PC-3 (cell line): ENCODE data around the gene F5. TPM values are rescaled to one million over a fixed set of nuclear protein-coding genes. Genes with fewer than 3 reads are reported as not detected.

Source experiments
- ATAC-seq: fragments of 200-7000 bp; cut with Tn5 transposase; 2 replicates; pipeline ENCODE4 v1.9.1; 2020; ENCODE audit warnings: mild to moderate bottlenecking, moderate library complexity
- BruUV-seq: library from RNA; stranded (reverse); fragments of 400-500 nt; replicated peaks from 2 replicates; lab custom pipeline; 2021; lab: Mats Ljungman, UMichigan
- CTCF ChIA-PET: fragments of 300-600 bp; sonication (Branson Sonifier 250); formaldehyde crosslinking; loops from one replicate; lab custom pipeline; 2022; ENCODE audit warnings: antibody characterized with exemption; lab: Charles Lee
- POLR2A ChIA-PET: fragments of 300-600 bp; sonication (Branson Sonifier 250); formaldehyde crosslinking; loops from one replicate; lab custom pipeline; 2022; ENCODE audit warnings: antibody characterized with exemption; ENCODE audit not compliant: unreplicated experiment; lab: Charles Lee
- DNase-seq: peaks from one replicate; pipeline ENCODE4 v3.0.0-alpha.2; 2015
- H2AFZ ChIP-seq: fragments of 300-600 bp; sonication (generic); 2 replicates; pipeline ENCODE4 v1.6.0; 2016; ENCODE audit warnings: antibody characterized with exemption, low read length
- H3F3A ChIP-seq: fragments of 300-600 bp; sonication (generic); one replicate; pipeline ENCODE4 v1.6.0; 2017; ENCODE audit warnings: antibody characterized with exemption, low read length, control low read depth, mild to moderate bottlenecking; ENCODE audit not compliant: unreplicated experiment
- H3K27ac ChIP-seq: fragments of 300-600 bp; sonication (generic); 2 replicates; pipeline ENCODE4 v1.5.1; 2016; ENCODE audit warnings: mild to moderate bottlenecking, low read length
- H3K27me3 ChIP-seq: fragments of 300-600 bp; sonication (generic); 2 replicates; pipeline ENCODE4 v1.6.1; 2016; ENCODE audit warnings: low read length, mixed read lengths
- H3K36me3 ChIP-seq: fragments of 300-600 bp; sonication (generic); 2 replicates; pipeline ENCODE4 v1.6.1; 2016; ENCODE audit warnings: low read depth, mixed run types, low read length, mixed read lengths
- H3K4me1 ChIP-seq: fragments of 300-600 bp; sonication (generic); 2 replicates; pipeline ENCODE4 v1.5.1; 2016; ENCODE audit warnings: low read length; ENCODE audit not compliant: insufficient read depth
- H3K4me2 ChIP-seq: fragments of 300-600 bp; sonication (generic); 2 replicates; pipeline ENCODE4 v1.6.0; 2016; ENCODE audit warnings: low read length
- H3K4me3 ChIP-seq: fragments of 300-600 bp; sonication (generic); 2 replicates; pipeline ENCODE4 v1.5.1; 2016; ENCODE audit warnings: mild to moderate bottlenecking, low read length, mixed read lengths
- H3K79me2 ChIP-seq: fragments of 300-600 bp; sonication (generic); 2 replicates; pipeline ENCODE4 v1.6.1; 2017; ENCODE audit warnings: low read length, mixed read lengths
- H3K9ac ChIP-seq: fragments of 300-600 bp; sonication (generic); 2 replicates; pipeline ENCODE4 v1.6.0; 2016; ENCODE audit warnings: mild to moderate bottlenecking, low read length
- H3K9me2 ChIP-seq: fragments of 300-600 bp; sonication (generic); replicated peaks from 2 replicates; pipeline ENCODE4 v1.6.1; 2016; ENCODE audit warnings: mixed run types, low read length, mixed read lengths
- H3K9me3 ChIP-seq: fragments of 300-600 bp; sonication (generic); 2 replicates; pipeline ENCODE4 v1.6.1; 2016; ENCODE audit warnings: low read length, mixed read lengths
- H4K20me1 ChIP-seq: fragments of 300-600 bp; sonication (generic); 2 replicates; pipeline ENCODE4 v1.6.1; 2016; ENCODE audit warnings: low read length, mixed read lengths
- EZH2 ChIP-seq: fragments of 300-600 bp; sonication (generic); IDR thresholded peaks from one replicate; pipeline ENCODE4 v1.6.1; 2017; ENCODE audit warnings: antibody characterized with exemption, mild to moderate bottlenecking, low read length; ENCODE audit not compliant: unreplicated experiment
- EZH2phosphoT487 ChIP-seq: fragments of 300-600 bp; sonication (generic); IDR thresholded peaks from 2 replicates; pipeline ENCODE4 v1.6.1; 2018; ENCODE audit warnings: mild to moderate bottlenecking, antibody characterized with exemption, low read length, borderline replicate concordance
- intact Hi-C: fragments of 100-400 bp; cut with micrococcal nuclease; formaldehyde crosslinking; loops from 2 replicates; pipeline ENCODE4 v1.9.0; 2023
- total RNA-seq: library from RNA; depleted of rRNA; stranded (reverse); fragments of >200 nt; gene quantifications from 2 replicates; pipeline ENCODE4 v1.2.3, GENCODE V29; 2014
- TF ChIP-seq, protein P1 (sequence below): fragments of 300-600 bp; sonication (generic); conservative IDR thresholded peaks from 2 replicates; pipeline ENCODE4 v1.5.1; 2017; ENCODE audit warnings: antibody characterized with exemption, low read depth, mild to moderate bottlenecking, low read length

The F5 gene
- total RNA-seq, 1 experiment from 2014 or later: not detected

DNA sequence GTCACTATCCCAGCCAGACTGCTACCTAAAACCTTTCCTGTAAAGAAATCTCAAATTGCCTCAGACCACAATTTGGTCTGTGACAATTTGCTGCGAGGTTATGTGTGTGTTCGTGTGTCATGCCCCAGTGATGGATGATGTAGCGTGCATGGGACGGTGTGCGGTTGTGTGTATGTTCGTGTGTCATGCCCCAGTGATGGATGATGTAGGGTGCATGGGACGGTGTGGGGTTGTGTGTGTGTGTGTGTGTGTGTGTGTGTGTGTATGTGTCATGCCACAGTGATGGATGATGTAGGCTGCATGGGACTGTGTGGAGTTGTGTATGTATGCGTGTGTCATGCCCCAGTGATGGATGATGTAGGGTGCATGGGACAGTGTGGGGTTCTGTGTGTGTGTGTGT lies 34.3 kb upstream of the F5 start:
- BruUV-seq: no TSS peak
- no peaks in the 10 kb centered on the region for H3K9me3 ChIP-seq
- ChIA-PET CTCF (no interaction called here), POLR2A (no interaction called here)
- H3K36me3 ChIP-seq: no peaks in the 10 kb centered on the region
- no peak overlapping the region for H3K9ac ChIP-seq
- no peak overlapping the region for H2AFZ ChIP-seq
- no peaks in the 10 kb centered on the region for H3K79me2 ChIP-seq
- no peaks in the 10 kb centered on the region for H3F3A ChIP-seq
- no peaks in the 10 kb centered on the region for H3K9me2 ChIP-seq
- no peak overlapping the region for H3K27ac ChIP-seq
- no peak for ATAC-seq
- DNase-seq: no peak
- no peaks in the 10 kb centered on the region for H3K4me1 ChIP-seq
- no peak overlapping the region for H3K4me3 ChIP-seq
- intact Hi-C loops: no loop called here
- no peak overlapping the region for H3K4me2 ChIP-seq
- TF ChIP-seq, protein P1, sequence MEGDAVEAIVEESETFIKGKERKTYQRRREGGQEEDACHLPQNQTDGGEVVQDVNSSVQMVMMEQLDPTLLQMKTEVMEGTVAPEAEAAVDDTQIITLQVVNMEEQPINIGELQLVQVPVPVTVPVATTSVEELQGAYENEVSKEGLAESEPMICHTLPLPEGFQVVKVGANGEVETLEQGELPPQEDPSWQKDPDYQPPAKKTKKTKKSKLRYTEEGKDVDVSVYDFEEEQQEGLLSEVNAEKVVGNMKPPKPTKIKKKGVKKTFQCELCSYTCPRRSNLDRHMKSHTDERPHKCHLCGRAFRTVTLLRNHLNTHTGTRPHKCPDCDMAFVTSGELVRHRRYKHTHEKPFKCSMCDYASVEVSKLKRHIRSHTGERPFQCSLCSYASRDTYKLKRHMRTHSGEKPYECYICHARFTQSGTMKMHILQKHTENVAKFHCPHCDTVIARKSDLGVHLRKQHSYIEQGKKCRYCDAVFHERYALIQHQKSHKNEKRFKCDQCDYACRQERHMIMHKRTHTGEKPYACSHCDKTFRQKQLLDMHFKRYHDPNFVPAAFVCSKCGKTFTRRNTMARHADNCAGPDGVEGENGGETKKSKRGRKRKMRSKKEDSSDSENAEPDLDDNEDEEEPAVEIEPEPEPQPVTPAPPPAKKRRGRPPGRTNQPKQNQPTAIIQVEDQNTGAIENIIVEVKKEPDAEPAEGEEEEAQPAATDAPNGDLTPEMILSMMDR: no peak
- TF ChIP-seq EZH2phosphoT487 (no peak), EZH2 (no peak)
- H4K20me1 ChIP-seq: no peaks in the 10 kb centered on the region
- peaks cover 53% of the 10 kb centered on the region; the same call in 1 of the 2 replicates for H3K27me3 ChIP-seq

DNA sequence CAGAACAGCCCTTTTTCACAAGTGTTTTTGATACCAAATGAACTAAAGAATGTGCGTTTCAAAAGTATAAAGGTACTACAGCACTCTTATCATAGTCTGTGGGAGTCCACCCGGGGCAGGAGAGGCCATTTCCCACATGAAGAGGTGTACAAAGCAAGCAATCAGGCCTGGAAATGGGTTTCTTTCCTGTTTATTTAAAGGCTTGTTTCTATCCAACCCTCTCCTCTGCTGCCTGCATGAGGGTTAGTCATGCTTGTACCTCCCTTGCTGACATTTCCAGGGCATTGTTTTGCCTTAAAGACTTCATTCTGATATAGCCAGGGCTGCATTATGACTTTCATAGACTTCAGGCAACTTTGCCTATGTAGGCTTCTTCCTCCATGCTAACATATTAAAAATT lies 32.1 kb upstream of the F5 start:
- Histone ChIP-seq H4K20me1 (no peaks in the 10 kb centered on the region), H3K79me2 (no peaks in the 10 kb centered on the region), H2AFZ (no peak overlapping the region), H3F3A (no peaks in the 10 kb centered on the region), H3K4me2 (no peak overlapping the region), H3K27me3 (peaks cover 58% of the 10 kb centered on the region; the same call in 1 of the 2 replicates), H3K27ac (no peak overlapping the region), H3K9ac (no peak overlapping the region), H3K9me3 (no peaks in the 10 kb centered on the region), H3K36me3 (no peaks in the 10 kb centered on the region), H3K4me1 (no peaks in the 10 kb centered on the region), H3K4me3 (no peak overlapping the region), H3K9me2 (no peaks in the 10 kb centered on the region)
- ATAC-seq: no peak
- CTCF ChIA-PET: no interaction called here
- POLR2A ChIA-PET: no interaction called here
- no peak for DNase-seq
- intact Hi-C loops: no loop called here
- TF ChIP-seq EZH2phosphoT487 (no peak), EZH2 (no peak)
- TF ChIP-seq, protein P1: no peak
- BruUV-seq: no TSS peak

DNA sequence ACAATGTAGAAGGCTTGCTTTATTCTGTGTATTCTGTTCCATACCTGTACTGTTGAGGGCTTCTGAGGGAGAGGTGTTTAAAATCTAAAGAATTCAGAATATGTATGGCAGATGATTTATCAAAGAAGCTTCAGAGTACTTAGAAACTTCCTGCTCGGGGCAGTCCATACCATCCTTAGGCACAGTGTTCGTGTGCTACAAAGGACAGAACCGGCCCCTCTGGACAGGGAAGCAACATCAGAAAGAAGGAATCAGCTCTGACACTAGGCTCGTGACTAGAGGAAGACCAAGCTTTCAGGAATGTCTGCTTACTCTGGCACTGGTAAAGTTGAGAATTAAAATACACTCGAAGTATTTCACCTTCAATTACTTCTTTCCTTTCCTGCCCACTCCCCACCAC lies 29.5 kb upstream of the F5 start:
- no peak overlapping the region for H3K27ac ChIP-seq
- no peaks in the 10 kb centered on the region for H3K79me2 ChIP-seq
- no peak for DNase-seq
- ChIA-PET CTCF (no interaction called here), POLR2A (no interaction called here)
- H3K9ac ChIP-seq: no peak overlapping the region
- BruUV-seq: no TSS peak
- H3K9me2 ChIP-seq: no peaks in the 10 kb centered on the region
- no peak overlapping the region for H3K4me2 ChIP-seq
- no peak overlapping the region for H2AFZ ChIP-seq
- H3K9me3 ChIP-seq: no peaks in the 10 kb centered on the region
- no peak overlapping the region for H3K4me3 ChIP-seq
- no peaks in the 10 kb centered on the region for H4K20me1 ChIP-seq
- peaks cover 70% of the 10 kb centered on the region for H3K27me3 ChIP-seq
- H3F3A ChIP-seq: no peaks in the 10 kb centered on the region
- intact Hi-C loops: no loop called here
- no peak for ATAC-seq
- TF ChIP-seq EZH2 (no peak), EZH2phosphoT487 (no peak)
- TF ChIP-seq, protein P1: no peak
- H3K36me3 ChIP-seq: no peaks in the 10 kb centered on the region
- H3K4me1 ChIP-seq: no peaks in the 10 kb centered on the region
